Glomerular visceral epithelial cell (primary cell): ENCODE data around the gene IFITM10.
"Not testable (repeated sequence)": the region's sequence is repeated elsewhere in the genome, so short reads cannot be mapped to it uniquely, and the experiment has no call there.

Experiments
- DNase-seq: peaks from one replicate; pipeline ENCODE4 v3.0.0-alpha.2; 2016; ENCODE audit errors: extremely low spot score

IFITM10 gene

GRCh38 chr11:1691878-1692707 lies 58.3 kb downstream of the IFITM10 start:
- no peak for DNase-seq

GRCh38 chr11:1691026-1691877 lies 59.1 kb downstream of the IFITM10 start:
- no peak for DNase-seq

GRCh38 chr11:1690167-1691025 lies 60.0 kb downstream of the IFITM10 start:
- no peak for DNase-seq

- DNase-seq = peak; percentile 28
Observed at GRCh38 chr11:1689250-1690166, 60.9 kb downstream of the IFITM10 start.

- DNase-seq = not testable (repeated sequence)
Observed at GRCh38 chr11:1688336-1688947, 62.0 kb downstream of the IFITM10 start.

GRCh38 chr11:1686220-1686619 lies 64.2 kb downstream of the IFITM10 start:
- DNase-seq = not testable (repeated sequence)

GRCh38 chr11:1684886-1685874 lies 65.2 kb downstream of the IFITM10 start:
- DNase-seq = not testable (repeated sequence)

- DNase-seq = not testable (repeated sequence)
Observed at GRCh38 chr11:1683904-1684572, 66.4 kb downstream of the IFITM10 start.

GRCh38 chr11:1683216-1683615 lies 67.2 kb downstream of the IFITM10 start:
- not testable (repeated sequence) for DNase-seq
